GM12878 (cell line): Measurements from ENCODE around the gene ALG12. TPM values are rescaled to one million over a fixed set of nuclear protein-coding genes. Genes with fewer than 3 reads are reported as not detected.

Source experiments
- CREB1 ChIP-seq: IDR thresholded peaks from 2 replicates; pipeline ENCODE4 v1.6.1; 2012; ENCODE audit warnings: low read depth, mild to moderate bottlenecking, inconsistent platforms
- CREM ChIP-seq: IDR thresholded peaks from 2 replicates; pipeline ENCODE4 v1.6.1; 2014; ENCODE audit warnings: antibody characterized with exemption, low read depth
- E2F8 ChIP-seq: fragments of 450-650 bp; IDR thresholded peaks from 2 replicates; pipeline ENCODE4 v1.6.1; 2018; ENCODE audit warnings: mild to moderate bottlenecking, low read depth, moderate library complexity; ENCODE audit not compliant: partially characterized antibody
- EED ChIP-seq: sonication (generic); IDR thresholded peaks from 2 replicates; pipeline ENCODE4 v1.6.1; 2016; ENCODE audit warnings: antibody characterized with exemption, low read depth
- EGR1 ChIP-seq, 2 experiments: IDR thresholded peaks; 1 replicate in 1 of 2; 2 replicates in 1 of 2; pipeline ENCODE4 v1.6.1; 2011 to 2012; ENCODE audit warnings: low read depth in 2 of 2, low read length in 2 of 2, borderline replicate concordance in 1 of 2, mild to moderate bottlenecking in 1 of 2, moderate library complexity in 1 of 2
- IKZF1 ChIP-seq: fragments of 450-650 bp; conservative IDR thresholded peaks from 2 replicates; pipeline ENCODE4 v1.6.1; 2017; ENCODE audit warnings: antibody characterized with exemption, mild to moderate bottlenecking
- IKZF2 ChIP-seq, 2 experiments: fragments of 450-650 bp; IDR thresholded peaks; 2 replicates each; pipeline ENCODE4 v1.6.1; 2017; ENCODE audit warnings: mild to moderate bottlenecking in 2 of 2, moderate library complexity in 2 of 2
- KAT2A ChIP-seq: conservative IDR thresholded peaks from 2 replicates; pipeline ENCODE4 v1.6.1; 2011; ENCODE audit warnings: low read depth, low read length; ENCODE audit not compliant: control insufficient read depth
- KLF5 ChIP-seq: fragments of 450-650 bp; IDR thresholded peaks from 2 replicates; pipeline ENCODE4 v1.6.1; 2014; ENCODE audit warnings: mild to moderate bottlenecking; ENCODE audit not compliant: partially characterized antibody
- MLLT1 ChIP-seq: fragments of 450-650 bp; IDR thresholded peaks from 2 replicates; pipeline ENCODE4 v1.6.1; 2016; ENCODE audit warnings: mild to moderate bottlenecking
- NBN ChIP-seq: fragments of 450-650 bp; IDR thresholded peaks from 2 replicates; pipeline ENCODE4 v1.6.1; 2016
- NFXL1 ChIP-seq: fragments of 450-650 bp; IDR thresholded peaks from 2 replicates; pipeline ENCODE4 v1.6.1; 2017; ENCODE audit warnings: antibody characterized with exemption, mild to moderate bottlenecking, borderline replicate concordance
- NFYA ChIP-seq: IDR thresholded peaks from 2 replicates; pipeline ENCODE4 v1.6.1; 2011; ENCODE audit warnings: low read depth, mild to moderate bottlenecking, low read length, improper control_type of control experiment, borderline replicate concordance
- NKRF ChIP-seq: fragments of 450-650 bp; conservative IDR thresholded peaks from 2 replicates; pipeline ENCODE4 v1.6.1; 2017; ENCODE audit warnings: mild to moderate bottlenecking, moderate library complexity
- NR2F1 ChIP-seq: fragments of 450-650 bp; conservative IDR thresholded peaks from 2 replicates; pipeline ENCODE4 v1.6.1; 2017; ENCODE audit warnings: mild to moderate bottlenecking
- PAX8 ChIP-seq: fragments of 450-650 bp; IDR thresholded peaks from 2 replicates; pipeline ENCODE4 v1.6.1; 2017; ENCODE audit warnings: mild to moderate bottlenecking, moderate library complexity
- POLR2A ChIP-seq: IDR thresholded peaks from 2 replicates; pipeline ENCODE4 v1.6.1; 2011; ENCODE audit warnings: low read depth, mild to moderate bottlenecking, low read length
- POU2F2 ChIP-seq: IDR thresholded peaks from 3 replicates; pipeline ENCODE4 v1.6.1; 2011; ENCODE audit warnings: low read depth, mild to moderate bottlenecking, low read length, borderline replicate concordance
- RBBP5 ChIP-seq: fragments of 200-600 bp; sonication (generic); conservative IDR thresholded peaks from 2 replicates; pipeline ENCODE4 v1.6.1; 2016
- RELA ChIP-seq: fragments of 450-650 bp; IDR thresholded peaks from 2 replicates; pipeline ENCODE4 v1.8.0; 2014; ENCODE audit warnings: borderline replicate concordance; ENCODE audit not compliant: partially characterized antibody
- RUNX3 ChIP-seq: IDR thresholded peaks from 2 replicates; pipeline ENCODE4 v1.6.1; 2012; ENCODE audit warnings: low read length, inconsistent platforms
- SIN3A ChIP-seq: IDR thresholded peaks from 2 replicates; pipeline ENCODE4 v1.6.1; 2012; ENCODE audit warnings: low read depth, low read length, improper control_type of control experiment
- SIX5 ChIP-seq: IDR thresholded peaks from 2 replicates; pipeline ENCODE4 v1.6.1; 2011; ENCODE audit warnings: mild to moderate bottlenecking, low read depth, low read length, moderate library complexity; ENCODE audit not compliant: severe bottlenecking
- SMC3 ChIP-seq: IDR thresholded peaks from 2 replicates; pipeline ENCODE4 v1.6.1; 2011; ENCODE audit warnings: low read length, improper control_type of control experiment, borderline replicate concordance
- SP1 ChIP-seq: IDR thresholded peaks from one replicate; pipeline ENCODE4 v1.6.1; 2011; ENCODE audit warnings: low read depth, low read length
- SREBF2 ChIP-seq: IDR thresholded peaks from 2 replicates; pipeline ENCODE4 v1.6.1; 2012; ENCODE audit warnings: mild to moderate bottlenecking, low read length
- TAF1 ChIP-seq: IDR thresholded peaks from 2 replicates; pipeline ENCODE4 v1.6.1; 2011; ENCODE audit warnings: mild to moderate bottlenecking, low read depth, low read length, borderline replicate concordance
- ZSCAN29 ChIP-seq: fragments of 450-650 bp; IDR thresholded peaks from 2 replicates; pipeline ENCODE4 v1.6.1; 2017; ENCODE audit warnings: mild to moderate bottlenecking, moderate library complexity
- polyA plus RNA-seq, 11 experiments: library from polyadenylated mRNA; depleted of rRNA in 4 of 11; unstranded in 6 of 11; stranded (reverse) in 5 of 11; fragments of >200 nt; fragmentation: Nextera tagmentation in 4 of 11; fragmentation: Illumina TruSeq in 1 of 11; extraction: Ambion mirVana in 4 of 11; extraction: Trizol in 1 of 11; gene quantifications; 1 replicate in 1 of 11; 2 replicates in 10 of 11; pipeline versions ENCODE4 v1.2.1 to v1.2.3, GENCODE V29; 2011 to 2016; ENCODE audit warnings: inconsistent platforms in 2 of 11, missing spikeins in 2 of 11, low read depth in 1 of 11
- total RNA-seq, 4 experiments: library from RNA; depleted of rRNA in 3 of 4; stranded (reverse); fragments of >200 nt in 3 of 4; fragmentation: Illumina TruSeq in 1 of 4; extraction: Trizol in 1 of 4; gene quantifications; 2 replicates each; pipeline versions ENCODE4 v1.2.1 to v1.2.3, GENCODE V29; 2013 to 2021

Gene ALG12
- total and polyA plus RNA-seq, 10 of the 15 experiments (the other 5 are each of a cell fraction or from before 2014, with no cell fraction given): 0.22 to 23.4 (median 6.6) TPM

GRCh38 chr22:49962012-49962750 lies 43.9 kb upstream of the ALG12 start (continued):
- TF ChIP-seq MLLT1 (peak; percentile 6), NBN (peak; percentile 90), CREB1 (peak; percentile 67; the same call in 1 of the 2 replicates), RUNX3 (peak; percentile 17; the same call in 1 of the 2 replicates), TAF1 (0 out of 2 replicates have a peak, but pooled peaks have one; percentile 28), IKZF2 (IDR thresholded peaks at IDR 0.05) (peak; percentile 79), NKRF (peak; percentile 58), SIX5 (no peak), SMC3 (no peak), NR2F1 (no peak; the same call in 1 of the 2 replicates), SREBF2 (no peak), SIN3A (peak; percentile 77; the same call in 1 of the 2 replicates), PAX8 (no peak), KAT2A (no peak), RBBP5 (no peak), NFYA (no peak), POU2F2 (0 out of 3 replicates have a peak, but pooled peaks have one; percentile 37), POLR2A (peak; percentile 69), ZSCAN29 (0 out of 2 replicates have a peak, but pooled peaks have one; percentile 15), E2F8 (peak; percentile 70), EED (0 out of 2 replicates have a peak, but pooled peaks have one; percentile 63), IKZF1 (peak; percentile 89), CREM (peak; percentile 68), RELA (peak; percentile 75), SP1 (peak; percentile 53), KLF5 (no peak), NFXL1 (no peak), EGR1 (IDR thresholded peaks at IDR 0.05; ENCODE audit: borderline replicate concordance in 1 of 2, low read depth in 2 of 2, low read length in 2 of 2) (peak in 1 of 2 experiments; percentile 93; a peak in 2 of 3 replicates)
